ENCODE measurements around the gene MLLT3.

- TF ChIP-seq, protein P1, sequence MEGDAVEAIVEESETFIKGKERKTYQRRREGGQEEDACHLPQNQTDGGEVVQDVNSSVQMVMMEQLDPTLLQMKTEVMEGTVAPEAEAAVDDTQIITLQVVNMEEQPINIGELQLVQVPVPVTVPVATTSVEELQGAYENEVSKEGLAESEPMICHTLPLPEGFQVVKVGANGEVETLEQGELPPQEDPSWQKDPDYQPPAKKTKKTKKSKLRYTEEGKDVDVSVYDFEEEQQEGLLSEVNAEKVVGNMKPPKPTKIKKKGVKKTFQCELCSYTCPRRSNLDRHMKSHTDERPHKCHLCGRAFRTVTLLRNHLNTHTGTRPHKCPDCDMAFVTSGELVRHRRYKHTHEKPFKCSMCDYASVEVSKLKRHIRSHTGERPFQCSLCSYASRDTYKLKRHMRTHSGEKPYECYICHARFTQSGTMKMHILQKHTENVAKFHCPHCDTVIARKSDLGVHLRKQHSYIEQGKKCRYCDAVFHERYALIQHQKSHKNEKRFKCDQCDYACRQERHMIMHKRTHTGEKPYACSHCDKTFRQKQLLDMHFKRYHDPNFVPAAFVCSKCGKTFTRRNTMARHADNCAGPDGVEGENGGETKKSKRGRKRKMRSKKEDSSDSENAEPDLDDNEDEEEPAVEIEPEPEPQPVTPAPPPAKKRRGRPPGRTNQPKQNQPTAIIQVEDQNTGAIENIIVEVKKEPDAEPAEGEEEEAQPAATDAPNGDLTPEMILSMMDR (IDR thresholded peaks at IDR 0.05), result no peak
- TF ChIP-seq POLR2A (IDR thresholded peaks at IDR 0.05), result no peak
- no peak for TF ChIP-seq POLR2AphosphoS5 (IDR thresholded peaks at IDR 0.05)
These were observed 49.3 kb upstream of the MLLT3 start for GRCh38 chr9:20671635-20672034.

All from prostate gland (tissue), 2 donors.